ENCODE measurements around the gene MFAP5. TPM values are rescaled to one million over a fixed set of nuclear protein-coding genes. Genes with fewer than 3 reads are reported as not detected.

Gene MFAP5
- total RNA-seq, 1 experiment from 2014 or later = not detected

DNA sequence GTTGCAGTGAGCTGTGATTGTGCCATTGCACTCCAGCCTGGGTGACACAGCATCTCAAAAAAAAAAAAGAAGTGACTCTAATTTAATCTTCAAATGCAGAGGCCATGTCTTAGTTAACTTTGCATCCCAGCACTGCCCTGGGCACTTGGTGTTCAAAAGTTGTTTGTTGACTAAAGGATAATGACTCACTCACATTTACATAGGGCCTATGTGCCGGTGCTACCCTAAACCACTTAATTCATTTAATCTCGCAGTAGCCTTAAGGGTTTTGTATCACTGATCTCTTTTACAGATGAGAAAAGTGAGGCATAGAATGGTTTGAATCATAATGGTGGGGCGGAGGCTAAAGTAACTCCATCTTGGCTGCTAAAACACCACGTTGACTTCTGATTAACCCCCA is 23.7 kb downstream of the MFAP5 start:
- no peaks in the 10 kb centered on the region for H3K4me1 ChIP-seq (ENCODE audit: control insufficient read depth in 1 of 2, insufficient read depth in 2 of 2, low read length in 2 of 2)
- H3K27me3 ChIP-seq (ENCODE audit: insufficient read depth, low read length) = no peaks in the 10 kb centered on the region
- ChIA-PET CTCF (no interaction called here), POLR2A (no interaction called here), RAD21 (ENCODE audit: low non-redundant PET in 1 of 2, low total read pairs in 2 of 2, uncharacterized antibody in 2 of 2, unreplicated experiment in 2 of 2) (no interaction called here)
- H2AFZ ChIP-seq (ENCODE audit: low read depth, low read length, poor library complexity, severe bottlenecking) = no peak overlapping the region
- ATAC-seq = no peak
- no peaks in the 10 kb centered on the region for H4K20me1 ChIP-seq (ENCODE audit: insufficient read depth)
- intact Hi-C loops (cut with micrococcal nuclease) = no loop called here
- TF ChIP-seq MAX (IDR thresholded peaks at IDR 0.05) = no peak
- no peak for TF ChIP-seq SIN3A (IDR thresholded peaks at IDR 0.05; ENCODE audit: low read depth)
- H3K36me3 ChIP-seq (ENCODE audit: control insufficient read depth in 1 of 2, insufficient read depth in 2 of 2, low read length in 2 of 2) = no peaks in the 10 kb centered on the region
- H3K4me2 ChIP-seq (ENCODE audit: low read length) = no peak overlapping the region
- DNase-seq (ENCODE audit: low read depth, low spot score) = no peak
- no peaks in the 10 kb centered on the region for H3K79me2 ChIP-seq (ENCODE audit: insufficient read depth, low read length)
- H3K27ac ChIP-seq (ENCODE audit: low read depth, low read length) = no peak overlapping the region
- H3K9me3 ChIP-seq (ENCODE audit: control insufficient read depth in 1 of 2, insufficient read depth in 1 of 2, low read depth in 1 of 2, low read length in 2 of 2) = no peaks in the 10 kb centered on the region
- no peaks in the 10 kb centered on the region for H3K9me2 ChIP-seq (ENCODE audit: insufficient read depth)
- H3K4me3 ChIP-seq (replicated peaks in 1 of 2; ENCODE audit: low read depth in 1 of 2, low read length in 2 of 2) = no peak overlapping the region
- no TSS peak for BruUV-seq (replicated peaks)
- no peak overlapping the region for H3K9ac ChIP-seq (ENCODE audit: low read length)

- no peak for ATAC-seq
- intact Hi-C loops (cut with micrococcal nuclease) = no loop called here
Measured at GRCh38 chr12:8637666-8638065, 25.0 kb downstream of the MFAP5 start.

More at GRCh38 chr12:8637666-8638065, 25.0 kb downstream of the MFAP5 start:
- no peak for DNase-seq (ENCODE audit: low read depth, low spot score)
- no peaks in the 10 kb centered on the region for H3K79me2 ChIP-seq (ENCODE audit: insufficient read depth, low read length)
- H3K9me3 ChIP-seq (ENCODE audit: control insufficient read depth in 1 of 2, insufficient read depth in 1 of 2, low read depth in 1 of 2, low read length in 2 of 2) = no peaks in the 10 kb centered on the region
- no peak overlapping the region for H3K4me3 ChIP-seq (replicated peaks in 1 of 2; ENCODE audit: low read depth in 1 of 2, low read length in 2 of 2)
- ChIA-PET POLR2A (no interaction called here), CTCF (no interaction called here), RAD21 (ENCODE audit: low non-redundant PET in 1 of 2, low total read pairs in 2 of 2, uncharacterized antibody in 2 of 2, unreplicated experiment in 2 of 2) (no interaction called here)
- no peak overlapping the region for H3K9ac ChIP-seq (ENCODE audit: low read length)
- BruUV-seq (replicated peaks) = no TSS peak
- H3K27me3 ChIP-seq (ENCODE audit: insufficient read depth, low read length) = no peaks in the 10 kb centered on the region
- H3K27ac ChIP-seq (ENCODE audit: low read depth, low read length) = no peak overlapping the region
- H3K4me2 ChIP-seq (ENCODE audit: low read length) = no peak overlapping the region
- H2AFZ ChIP-seq (ENCODE audit: low read depth, low read length, poor library complexity, severe bottlenecking) = no peak overlapping the region
- H3K9me2 ChIP-seq (ENCODE audit: insufficient read depth) = no peaks in the 10 kb centered on the region
- no peaks in the 10 kb centered on the region for H3K36me3 ChIP-seq (ENCODE audit: control insufficient read depth in 1 of 2, insufficient read depth in 2 of 2, low read length in 2 of 2)
- H4K20me1 ChIP-seq (ENCODE audit: insufficient read depth) = no peaks in the 10 kb centered on the region
- TF ChIP-seq POLR2AphosphoS5 (IDR thresholded peaks at IDR 0.05; ENCODE audit: low read depth, low read length) (no peak), EGR1 (IDR thresholded peaks at IDR 0.05; ENCODE audit: low read depth) (no peak), RAD21 (IDR thresholded peaks at IDR 0.05; ENCODE audit: low read depth) (no peak), EZH2phosphoT487 (IDR thresholded peaks at IDR 0.05; ENCODE audit: borderline replicate concordance) (no peak), MAX (IDR thresholded peaks at IDR 0.05) (no peak), ELF1 (IDR thresholded peaks at IDR 0.05; ENCODE audit: borderline replicate concordance, low read depth) (no peak)
- H3K4me1 ChIP-seq (ENCODE audit: control insufficient read depth in 1 of 2, insufficient read depth in 2 of 2, low read length in 2 of 2) = no peaks in the 10 kb centered on the region
